ENCODE measurements around the gene HERC6. TPM values are rescaled to one million over a fixed set of nuclear protein-coding genes. Genes with fewer than 3 reads are reported as not detected.
"Not testable (repeated sequence)": the region's sequence is repeated elsewhere in the genome, so short reads cannot be mapped to it uniquely, and the experiment has no call there.

Gene HERC6
- total RNA-seq, 1 donor from 2014 or later = 12.3 TPM

GRCh38 chr4:88390128-88390527, 11.5 kb downstream of the HERC6 start:
- DNase-seq (ENCODE audit: low spot score) = no peak

DNA sequence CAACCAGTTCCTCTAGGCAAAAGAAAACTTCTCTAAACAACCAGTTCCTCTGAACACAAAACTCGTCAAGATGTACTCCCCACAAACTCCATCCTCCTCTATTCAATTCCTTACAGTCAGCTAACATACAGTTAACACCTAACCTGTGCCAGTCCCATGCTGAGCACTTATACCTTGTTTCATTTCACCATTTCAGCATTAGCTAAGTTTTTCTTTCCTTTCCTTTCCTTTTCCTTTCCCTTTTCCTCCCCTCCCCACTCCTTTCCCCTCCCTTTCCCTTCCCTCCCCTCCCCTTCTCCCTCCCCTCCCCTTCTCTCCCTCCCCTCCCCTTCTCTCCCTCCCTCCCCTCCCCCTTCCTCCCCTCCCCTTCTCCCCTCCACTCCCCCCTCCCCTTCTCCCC, 13.1 kb downstream of the HERC6 start:
- no peak for DNase-seq (ENCODE audit: low spot score)

DNA sequence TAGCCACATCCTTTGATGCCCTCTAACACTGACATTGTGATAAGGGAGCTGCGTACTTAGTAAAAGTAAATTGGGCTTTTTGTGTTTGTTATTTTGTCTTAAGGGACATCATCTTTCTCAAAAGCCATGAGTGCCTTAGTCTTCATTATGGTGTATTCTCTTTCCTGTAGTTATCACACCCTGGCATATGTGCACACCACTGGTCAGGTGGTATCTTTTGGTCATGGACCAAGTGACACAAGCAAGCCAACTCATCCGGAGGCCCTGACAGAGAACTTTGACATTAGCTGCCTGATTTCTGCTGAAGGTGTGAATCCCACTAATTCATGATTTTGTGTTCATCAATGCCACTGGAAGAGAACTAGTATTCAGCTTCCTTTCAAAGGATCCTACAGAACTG, 18.0 kb downstream of the HERC6 start:
- no peak for DNase-seq (ENCODE audit: low spot score)

GRCh38 chr4:88398381-88398780, 19.7 kb downstream of the HERC6 start:
- no peak for DNase-seq (ENCODE audit: low spot score)

- DNase-seq (ENCODE audit: low spot score) = no peak
These were observed 30.6 kb downstream of the HERC6 start for GRCh38 chr4:88409206-88409605.

DNA sequence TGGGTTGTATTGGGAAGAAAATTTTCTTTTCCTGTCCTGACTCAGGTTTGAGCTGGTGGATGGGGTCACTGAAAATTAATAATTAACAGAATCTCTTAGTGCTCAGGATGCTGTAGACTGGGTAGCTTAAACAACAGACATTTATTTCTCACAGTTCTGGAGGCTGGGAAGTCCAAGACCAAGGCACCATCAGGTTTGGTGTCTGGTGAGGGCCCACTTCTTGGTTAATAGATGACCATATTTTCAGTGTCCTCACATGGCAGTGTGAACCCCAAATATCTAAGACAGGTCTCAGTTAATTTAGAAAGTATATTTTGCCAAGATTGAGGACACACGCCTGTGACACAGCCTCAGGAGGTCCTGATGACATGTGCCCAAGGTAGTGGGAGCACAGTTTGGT, 31.1 kb downstream of the HERC6 start:
- DNase-seq (ENCODE audit: low spot score) = no peak

- DNase-seq (ENCODE audit: low spot score) = no peak
These were observed 32.9 kb downstream of the HERC6 start for GRCh38 chr4:88411491-88412096.

DNA sequence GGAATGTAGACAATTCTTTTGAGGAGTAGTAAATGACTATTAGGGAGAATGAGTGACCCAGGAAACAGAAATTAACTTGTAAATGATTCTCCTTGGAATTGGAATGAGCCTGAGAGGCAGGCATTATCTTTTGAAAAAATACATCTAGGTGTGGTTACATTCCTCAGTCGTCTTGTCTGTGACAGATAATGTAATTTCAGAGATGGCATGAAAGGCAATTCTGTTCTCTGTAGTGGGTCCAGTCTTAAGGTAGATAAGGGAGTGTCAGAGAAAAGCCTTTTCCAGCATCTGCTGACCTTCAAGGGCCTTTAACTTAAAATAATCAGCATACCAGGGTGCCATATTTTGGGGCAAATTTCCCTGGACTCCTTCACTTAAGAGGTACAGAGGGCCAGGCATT, 35.1 kb downstream of the HERC6 start:
- no peak for DNase-seq (ENCODE audit: low spot score)

DNA sequence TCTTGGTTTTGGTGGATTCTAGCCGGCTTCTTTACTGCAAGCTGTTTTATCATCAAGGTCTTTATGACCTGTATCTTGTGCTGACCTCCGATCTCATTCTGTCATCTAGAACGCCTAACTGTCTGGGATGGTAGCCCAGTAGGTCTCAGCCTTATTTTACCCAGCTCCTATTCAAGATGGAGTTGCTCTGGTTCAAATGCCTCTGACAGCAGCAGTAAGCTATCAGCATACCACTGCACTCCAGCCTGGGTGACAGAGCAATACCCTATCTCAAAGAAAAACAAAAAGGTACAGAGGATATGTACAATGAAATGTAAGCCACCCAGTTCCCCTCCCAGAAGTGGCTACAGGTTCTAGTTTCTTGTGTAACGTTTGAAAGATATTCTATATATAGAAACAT, 36.1 kb downstream of the HERC6 start:
- no peak for DNase-seq (ENCODE audit: low spot score)

GRCh38 chr4:88415982-88416381, 37.3 kb downstream of the HERC6 start:
- DNase-seq (ENCODE audit: low spot score) = no peak

GRCh38 chr4:88418411-88418810, 39.8 kb downstream of the HERC6 start:
- no peak for DNase-seq (ENCODE audit: low spot score)

- DNase-seq (ENCODE audit: low spot score) = no peak
These were observed 41.2 kb downstream of the HERC6 start for GRCh38 chr4:88419874-88420273.

DNA sequence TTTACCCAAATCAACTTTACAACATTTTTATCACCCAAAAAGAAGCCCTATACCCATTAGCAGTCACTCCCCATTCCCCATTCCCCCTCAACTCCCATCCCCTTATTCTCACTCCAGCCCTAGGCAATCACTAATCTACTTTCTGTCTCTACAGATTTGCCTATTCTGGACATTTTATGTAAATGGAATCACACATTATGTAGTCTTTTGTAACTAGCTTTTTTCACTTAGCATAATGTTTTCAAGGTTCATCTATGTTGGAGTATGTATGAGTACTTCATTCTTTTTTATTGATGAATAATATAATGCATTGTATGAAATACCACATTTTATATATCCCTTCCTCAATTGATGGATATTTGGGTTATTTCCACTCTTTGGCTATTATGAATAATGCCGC, 42.2 kb downstream of the HERC6 start:
- no peak for DNase-seq (ENCODE audit: low spot score)

DNA sequence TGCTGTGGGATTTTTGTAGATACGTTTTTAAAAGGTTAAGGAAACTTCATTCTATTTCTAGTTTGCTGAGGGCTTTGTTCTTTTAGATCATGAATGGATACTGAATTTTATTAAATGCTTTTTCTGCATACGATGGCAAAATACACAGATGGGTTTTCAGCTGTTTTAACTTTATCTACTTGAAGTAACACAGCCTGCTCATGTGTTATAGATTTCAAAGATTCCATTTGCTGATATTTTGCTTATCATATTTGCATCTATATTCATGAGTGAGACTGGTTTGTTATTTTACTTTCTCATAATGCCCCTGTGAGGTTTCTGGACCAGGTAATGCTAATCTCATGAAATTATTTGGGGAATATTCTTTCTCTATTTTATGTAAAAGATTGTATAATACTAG, 43.8 kb downstream of the HERC6 start:
- DNase-seq (ENCODE audit: low spot score) = no peak

DNA sequence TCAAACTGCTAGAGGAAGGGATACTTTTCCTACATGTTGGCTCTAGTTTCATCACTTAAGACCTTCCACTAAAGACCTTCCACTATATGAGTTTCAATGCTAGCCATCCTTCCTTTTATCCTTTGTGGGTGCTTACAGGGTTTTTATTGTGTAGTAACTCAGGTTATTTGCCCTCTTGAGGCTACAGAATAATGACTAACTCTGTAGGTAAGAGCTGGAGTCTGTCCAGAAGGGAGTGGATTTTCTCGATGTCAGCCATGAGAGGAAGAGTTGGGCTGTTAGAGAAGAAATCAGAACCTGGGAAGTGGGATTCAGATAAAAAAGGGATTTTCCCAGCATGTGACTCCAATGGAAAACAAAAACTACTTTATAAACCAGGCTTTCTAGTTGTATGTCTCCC, 50.7 kb downstream of the HERC6 start:
- DNase-seq (ENCODE audit: low spot score) = no peak

- no peak for DNase-seq (ENCODE audit: low spot score)
These were observed 57.5 kb downstream of the HERC6 start for GRCh38 chr4:88435987-88436693.

- DNase-seq (ENCODE audit: low spot score) = not testable (repeated sequence)
These were observed 59.2 kb downstream of the HERC6 start for GRCh38 chr4:88437873-88438272.

DNA sequence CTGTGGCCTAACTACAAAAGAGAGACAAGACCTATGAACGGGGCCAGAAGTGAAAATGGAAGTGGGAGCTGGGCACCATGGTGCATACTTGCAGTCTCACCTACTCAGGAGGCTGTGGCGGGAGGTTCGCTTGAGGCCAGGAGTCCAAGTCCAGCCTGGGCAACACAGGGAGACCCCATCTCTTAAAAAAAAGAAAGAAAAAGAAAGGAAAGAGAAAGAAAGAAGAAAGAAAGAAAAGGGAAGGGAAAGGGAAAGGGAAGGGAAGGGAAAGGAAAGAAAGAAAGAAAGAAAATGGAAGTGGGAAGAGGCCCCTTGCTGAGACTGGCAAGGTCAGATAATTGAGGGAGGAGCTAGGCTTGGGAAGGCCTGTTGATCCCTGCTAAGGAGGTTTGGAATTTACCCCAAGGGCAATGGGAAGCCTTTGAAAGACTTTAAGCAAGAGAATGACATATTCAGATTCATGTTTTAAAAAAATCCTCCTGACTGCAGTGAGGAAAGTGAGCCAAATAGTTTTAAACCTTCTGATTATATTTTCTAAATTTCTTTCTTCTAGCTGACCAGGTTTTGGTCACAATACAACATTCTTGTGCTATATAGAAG, 60.6 kb downstream of the HERC6 start:
- no peak for DNase-seq (ENCODE audit: low spot score)

GRCh38 chr4:88440146-88440545, 61.5 kb downstream of the HERC6 start:
- no peak for DNase-seq (ENCODE audit: low spot score)

DNA sequence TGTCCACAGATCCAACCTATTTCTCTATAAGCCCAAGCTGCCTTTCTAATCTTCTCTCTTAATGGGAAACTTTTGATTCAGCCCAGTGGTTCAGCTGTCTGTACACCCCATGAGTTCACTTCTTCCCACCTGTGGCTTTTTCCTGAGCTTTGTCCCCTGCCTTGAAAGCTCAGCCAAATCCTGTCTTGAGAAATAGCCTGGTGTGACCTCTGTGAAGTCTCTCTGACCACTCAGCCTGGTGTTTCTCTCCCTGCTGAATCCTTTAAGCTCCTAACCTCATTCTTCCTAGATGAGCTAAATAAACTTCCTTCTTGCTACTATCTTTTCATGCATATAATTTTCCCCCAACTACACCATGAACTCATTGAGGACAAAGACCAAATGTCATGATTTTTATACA, 63.0 kb downstream of the HERC6 start:
- DNase-seq (ENCODE audit: low spot score) = no peak

- no peak for DNase-seq (ENCODE audit: low spot score)
These were observed 64.1 kb downstream of the HERC6 start for GRCh38 chr4:88442689-88443191.

- no peak for DNase-seq (ENCODE audit: low spot score)
These were observed 64.8 kb downstream of the HERC6 start for GRCh38 chr4:88443486-88443885.

GRCh38 chr4:88445252-88445651, 66.6 kb downstream of the HERC6 start:
- DNase-seq (ENCODE audit: low spot score) = no peak

All from mucosa of gallbladder (tissue), 1 donor.